ENCODE measurements around the gene R3HDM2. TPM values are rescaled to one million over a fixed set of nuclear protein-coding genes. Genes with fewer than 3 reads are reported as not detected.
"Not testable (repeated sequence)": the region's sequence is repeated elsewhere in the genome, so short reads cannot be mapped to it uniquely, and the experiment has no call there.

The R3HDM2 gene
- total and polyA plus RNA-seq, 4 experiments from 2014 or later, result 3.9 to 132 (median 71.5) TPM

GRCh38 chr12:57430112-57430930 is 522 bp downstream of the R3HDM2 start:
- Mint-ChIP-seq H3K4me3 (peak overlapping the region; percentile 97 to 100 (median 99)), H3K36me3 (peaks cover 7 to 20% of the 10 kb centered on the region in 2 donors), H3K27me3 (no peaks in the 10 kb centered on the region), H3K9me3 (no peaks in the 10 kb centered on the region), H3K27ac (peak overlapping the region; percentile 97 to 100 (median 100)), H3K4me1 (peaks cover 26 to 47% (median 38%) of the 10 kb centered on the region in 4 donors)
- Histone ChIP-seq H3K27me3 (ENCODE audit: insufficient read depth, low read length) (no peaks in the 10 kb centered on the region), H3K9me3 (ENCODE audit: control insufficient read depth in 1 of 2, low read length in 2 of 2) (no peaks in the 10 kb centered on the region), H3K4me1 (ENCODE audit: insufficient read depth, low read length) (peaks cover 21% of the 10 kb centered on the region), H3K27ac (ENCODE audit: low read depth, low read length) (peak overlapping the region; percentile 90), H3K4me3 (ENCODE audit: low read length in 2 of 2) (peak overlapping the region; percentile 14 to 67), H3K36me3 (ENCODE audit: insufficient read depth, low read length) (no peaks in the 10 kb centered on the region)
- ChIA-PET POLR2A (ENCODE audit: partially characterized antibody) (interaction anchor here (0.6 to 1.8 kb wide), 15 partner anchors 10 to 743 kb away, joined by 3 to 17 read pairs (median 3); partner anchors contain the start of genes ARHGAP9, GLI1, PRIM1 and PTGES3), CTCF (ENCODE audit: partially characterized antibody) (interaction anchor here (0.9 to 1.8 kb wide), 5 partner anchors 9 to 153 kb away, joined by 3 to 14 read pairs (median 5); partner anchors contain the start of gene GLI1)
- intact Hi-C loops (cut with micrococcal nuclease), result no loop called here
- peak in 4 of 5 donors; percentile 51 to 61 (median 58) for DNase-seq

- Histone ChIP-seq H3K4me3 (ENCODE audit: low read length in 2 of 2) (peak overlapping the region; percentile 14 to 67), H3K27ac (ENCODE audit: low read depth, low read length) (peak overlapping the region; percentile 90), H3K4me1 (ENCODE audit: insufficient read depth, low read length) (peaks cover 21% of the 10 kb centered on the region), H3K27me3 (ENCODE audit: insufficient read depth, low read length) (no peaks in the 10 kb centered on the region), H3K36me3 (ENCODE audit: insufficient read depth, low read length) (no peaks in the 10 kb centered on the region), H3K9me3 (ENCODE audit: control insufficient read depth in 1 of 2, low read length in 2 of 2) (no peaks in the 10 kb centered on the region)
- peak overlapping the region; percentile 90 to 100 (median 99) for H3K4me3 Mint-ChIP-seq
- no peaks in the 10 kb centered on the region for H3K9me3 Mint-ChIP-seq
- intact Hi-C loops (cut with micrococcal nuclease), result no loop called here
- H3K27ac Mint-ChIP-seq, result peak overlapping the region; percentile 97 to 100 (median 100)
- POLR2A ChIA-PET (ENCODE audit: partially characterized antibody), result interaction anchor here (0.6 to 1.8 kb wide), 16 partner anchors 9 to 980 kb away, joined by 3 to 17 read pairs (median 3); partner anchors contain the start of genes ARHGAP9, GLI1, PRIM1 and PTGES3
- CTCF ChIA-PET (ENCODE audit: partially characterized antibody), result interaction anchor here (0.9 to 1.8 kb wide), 7 partner anchors 8 to 153 kb away, joined by 3 to 14 read pairs (median 5); partner anchors contain the start of gene GLI1
- peaks cover 9 to 21% of the 10 kb centered on the region in 2 donors for H3K36me3 Mint-ChIP-seq
- peak in 1 of 5 donors; percentile 4 for DNase-seq
- H3K4me1 Mint-ChIP-seq, result peaks cover 26 to 45% (median 37%) of the 10 kb centered on the region in 4 donors
- H3K27me3 Mint-ChIP-seq, result no peaks in the 10 kb centered on the region
Measured at GRCh38 chr12:57429473-57430111, 1.3 kb downstream of the R3HDM2 start.

GRCh38 chr12:57428965-57429364 is 1.9 kb downstream of the R3HDM2 start:
- CTCF ChIA-PET (ENCODE audit: partially characterized antibody), result interaction anchor here (0.9 to 1.8 kb wide), 4 partner anchors 8 to 32 kb away, joined by 3 to 7 read pairs (median 6); no protein-coding TSS in a partner anchor
- Mint-ChIP-seq H3K27ac (peak overlapping the region; percentile 95 to 100 (median 100)), H3K9me3 (no peaks in the 10 kb centered on the region), H3K36me3 (peaks cover 13 to 24% of the 10 kb centered on the region in 2 donors), H3K4me3 (peak overlapping the region; percentile 34 to 100 (median 89)), H3K4me1 (peaks cover 29 to 49% (median 40%) of the 10 kb centered on the region in 4 donors), H3K27me3 (no peaks in the 10 kb centered on the region)
- Histone ChIP-seq H3K4me3 (ENCODE audit: low read length in 2 of 2) (no peak overlapping the region), H3K9me3 (ENCODE audit: control insufficient read depth in 1 of 2, low read length in 2 of 2) (no peaks in the 10 kb centered on the region), H3K4me1 (ENCODE audit: insufficient read depth, low read length) (peaks cover 21% of the 10 kb centered on the region), H3K27me3 (ENCODE audit: insufficient read depth, low read length) (no peaks in the 10 kb centered on the region), H3K27ac (ENCODE audit: low read depth, low read length) (peak overlapping the region; percentile 90), H3K36me3 (ENCODE audit: insufficient read depth, low read length) (no peaks in the 10 kb centered on the region)
- DNase-seq, result no peak
- intact Hi-C loops (cut with micrococcal nuclease), result no loop called here
- POLR2A ChIA-PET (ENCODE audit: partially characterized antibody), result interaction anchor here (0.7 to 1.8 kb wide), 2 partner anchors 30 to 979 kb away, joined by 3 to 17 read pairs; partner anchors contain the start of gene GLI1

GRCh38 chr12:57426948-57427347 is 3.9 kb downstream of the R3HDM2 start:
- H3K9me3 ChIP-seq (ENCODE audit: control insufficient read depth in 1 of 2, low read length in 2 of 2); POLR2A ChIA-PET (ENCODE audit: partially characterized antibody): not testable (repeated sequence)
- peaks cover 32 to 53% (median 43%) of the 10 kb centered on the region in 4 donors for H3K4me1 Mint-ChIP-seq

GRCh38 chr12:57420482-57420881 is 10.4 kb downstream of the R3HDM2 start:
- ChIA-PET POLR2A (ENCODE audit: partially characterized antibody) (interaction anchor here (1.4 kb wide), 1 partner anchor 10 kb away, joined by 4 read pairs; no protein-coding TSS in a partner anchor), CTCF (ENCODE audit: partially characterized antibody) (interaction anchor here (2.0 kb wide), 1 partner anchor 32 kb away, joined by 8 read pairs; no protein-coding TSS in a partner anchor)
- Histone ChIP-seq H3K4me1 (ENCODE audit: insufficient read depth, low read length) (peaks cover 16% of the 10 kb centered on the region), H3K9me3 (ENCODE audit: control insufficient read depth in 1 of 2, low read length in 2 of 2) (no peaks in the 10 kb centered on the region), H3K4me3 (ENCODE audit: low read length in 2 of 2) (no peak overlapping the region), H3K36me3 (ENCODE audit: insufficient read depth, low read length) (no peaks in the 10 kb centered on the region), H3K27ac (ENCODE audit: low read depth, low read length) (no peak overlapping the region), H3K27me3 (ENCODE audit: insufficient read depth, low read length) (no peaks in the 10 kb centered on the region)
- Mint-ChIP-seq H3K4me1 (peaks cover 32 to 56% (median 38%) of the 10 kb centered on the region in 4 donors), H3K27ac (peak overlapping the region in 4 of 7 donors; percentile 3 to 86 (median 60)), H3K27me3 (no peaks in the 10 kb centered on the region), H3K9me3 (no peaks in the 10 kb centered on the region), H3K4me3 (no peak overlapping the region), H3K36me3 (peaks cover 27 to 32% of the 10 kb centered on the region in 2 donors)
- DNase-seq, result no peak
- intact Hi-C loops (cut with micrococcal nuclease), result no loop called here

More at GRCh38 chr12:57426948-57427347, 3.9 kb downstream of the R3HDM2 start:
- H3K9me3 Mint-ChIP-seq; H3K36me3 ChIP-seq (ENCODE audit: insufficient read depth, low read length); H3K27me3 Mint-ChIP-seq; intact Hi-C loops (cut with micrococcal nuclease); H3K27ac ChIP-seq (ENCODE audit: low read depth, low read length); H3K27me3 ChIP-seq (ENCODE audit: insufficient read depth, low read length); H3K4me3 ChIP-seq (ENCODE audit: low read length in 2 of 2); H3K4me3 Mint-ChIP-seq; DNase-seq: not testable (repeated sequence)
- H3K36me3 Mint-ChIP-seq, result peaks cover 24 to 33% of the 10 kb centered on the region in 2 donors
- CTCF ChIA-PET (ENCODE audit: partially characterized antibody), result interaction anchor here (1.6 kb wide), 1 partner anchor 29 kb away, joined by 3 read pairs; no protein-coding TSS in a partner anchor
- H3K4me1 ChIP-seq (ENCODE audit: insufficient read depth, low read length), result peaks cover 21% of the 10 kb centered on the region
- H3K27ac Mint-ChIP-seq, result peak overlapping the region in 2 of 7 donors; percentile 54 to 79

- ChIA-PET POLR2A (ENCODE audit: partially characterized antibody) (interaction anchor here (2.1 kb wide), 1 partner anchor 10 kb away, joined by 6 read pairs; no protein-coding TSS in a partner anchor), CTCF (ENCODE audit: partially characterized antibody) (interaction anchor here (2.0 kb wide), 1 partner anchor 33 kb away, joined by 8 read pairs; no protein-coding TSS in a partner anchor)
- Histone ChIP-seq H3K27me3 (ENCODE audit: insufficient read depth, low read length) (no peaks in the 10 kb centered on the region), H3K4me1 (ENCODE audit: insufficient read depth, low read length) (peaks cover 16% of the 10 kb centered on the region), H3K36me3 (ENCODE audit: insufficient read depth, low read length) (no peaks in the 10 kb centered on the region), H3K4me3 (ENCODE audit: low read length in 2 of 2) (no peak overlapping the region), H3K27ac (ENCODE audit: low read depth, low read length) (no peak overlapping the region), H3K9me3 (ENCODE audit: control insufficient read depth in 1 of 2, low read length in 2 of 2) (no peaks in the 10 kb centered on the region)
- no peaks in the 10 kb centered on the region for H3K27me3 Mint-ChIP-seq
- DNase-seq, result no peak
- H3K4me1 Mint-ChIP-seq, result peaks cover 33 to 63% (median 42%) of the 10 kb centered on the region in 4 donors
- no peak overlapping the region for H3K4me3 Mint-ChIP-seq
- intact Hi-C loops (cut with micrococcal nuclease), result no loop called here
- H3K36me3 Mint-ChIP-seq, result peaks cover 25 to 30% of the 10 kb centered on the region in 2 donors
- no peaks in the 10 kb centered on the region for H3K9me3 Mint-ChIP-seq
- H3K27ac Mint-ChIP-seq, result peak overlapping the region in 4 of 7 donors; percentile 5 to 57 (median 28)
Measured at GRCh38 chr12:57419495-57419894, 11.3 kb downstream of the R3HDM2 start.
